GM23248 (cell line): ENCODE results near the gene SLC5A10.

ENCODE experiments used
- EZH2 ChIP-seq: fragments of 200-600 bp; sonication (generic); IDR thresholded peaks from 2 replicates; pipeline ENCODE4 v1.6.1; 2018; ENCODE audit warnings: antibody characterized with exemption, mild to moderate bottlenecking; ENCODE audit not compliant: insufficient read depth, poor library complexity, severe bottlenecking
- EZH2phosphoT487 ChIP-seq: fragments of 200-600 bp; sonication (generic); IDR thresholded peaks from 2 replicates; pipeline ENCODE4 v1.6.1; 2018; ENCODE audit warnings: antibody characterized with exemption, moderate library complexity, mild to moderate bottlenecking, low read depth; ENCODE audit not compliant: insufficient read depth

GRCh38 chr17:18956581-18956980 is 4.6 kb downstream of the SLC5A10 start:
- no peak for TF ChIP-seq EZH2
- TF ChIP-seq EZH2phosphoT487, result no peak
